ENCODE data around the gene IPO4. TPM values are rescaled to one million over a fixed set of nuclear protein-coding genes. Genes with fewer than 3 reads are reported as not detected.

The IPO4 gene
- total RNA-seq, 1 experiment from 2014 or later: 116 TPM

GRCh38 chr14:24150993-24151392, 37.6 kb downstream of the IPO4 start:
- Histone ChIP-seq H2BK15ac (ENCODE audit: low read depth, low read length) (no peak overlapping the region), H4K20me1 (ENCODE audit: control insufficient read depth, insufficient read depth, insufficient read length) (no peaks in the 10 kb centered on the region), H3T11ph (ENCODE audit: low read length) (no peak overlapping the region), H3K14ac (ENCODE audit: insufficient read depth, low read length) (no peak overlapping the region), H3K56ac (ENCODE audit: insufficient read length, low read depth, low read length) (no peak overlapping the region), H3K4ac (ENCODE audit: low read depth, low read length) (no peak overlapping the region), H2AFZ (ENCODE audit: low read length) (no peak overlapping the region), H2BK12ac (ENCODE audit: insufficient read length, low read depth, low read length) (no peak overlapping the region), H2BK5ac (ENCODE audit: insufficient read length, low read length) (no peak overlapping the region), H2BK120ac (ENCODE audit: low read depth, low read length, poor library complexity, severe bottlenecking) (no peak overlapping the region), H3K18ac (ENCODE audit: insufficient read length, low read depth, low read length) (no peak overlapping the region), H3K27ac (ENCODE audit: insufficient read length, low read depth, low read length) (no peak overlapping the region), H3K27me3 (ENCODE audit: insufficient read depth, low read length) (no peaks in the 10 kb centered on the region), H4K8ac (replicated peaks; ENCODE audit: insufficient read length, low read depth, low read length) (no peak overlapping the region), H3K23me2 (ENCODE audit: insufficient read length, low read depth, low read length, poor library complexity, severe bottlenecking) (peaks cover 15% of the 10 kb centered on the region), H2BK20ac (ENCODE audit: low read depth, low read length, poor library complexity, severe bottlenecking) (no peak overlapping the region), H3K4me1 (ENCODE audit: insufficient read depth, low read length) (no peaks in the 10 kb centered on the region), H3K9ac (ENCODE audit: extremely low read depth, insufficient read length, low read length) (no peak overlapping the region), H3K4me2 (ENCODE audit: insufficient read depth, insufficient read length, low read length) (no peak overlapping the region), H3K79me1 (ENCODE audit: insufficient read depth, low read depth, low read length, poor library complexity, severe bottlenecking) (peaks cover 4% of the 10 kb centered on the region), H3K79me2 (ENCODE audit: insufficient read depth, low read length) (peaks cover 8% of the 10 kb centered on the region; the same call in 1 of the 2 replicates), H4K5ac (ENCODE audit: insufficient read length, low read depth, low read length) (no peak overlapping the region), H3K23ac (ENCODE audit: insufficient read length, low read depth, low read length) (no peak overlapping the region), H3K9me3 (ENCODE audit: control insufficient read depth, low read depth, low read length) (no peaks in the 10 kb centered on the region), H4K91ac (ENCODE audit: insufficient read length, low read depth, low read length) (no peak overlapping the region), H2AK5ac (ENCODE audit: insufficient read length, low read length) (no peak overlapping the region)
- no CpG with 5 or more reads among the region's 9 CpGs for WGBS (ENCODE audit: extremely low coverage, insufficient read length, low lambda C conversion rate)
- DNase-seq: no peak
- no peak for TF ChIP-seq CTCF (conservative IDR thresholded peaks at IDR 0.05)
- H3K4me1 Mint-ChIP-seq: peaks cover 13 to 16% of the 10 kb centered on the region in 2 experiments
- no peaks in the 10 kb centered on the region for H3K27me3 Mint-ChIP-seq (ENCODE audit: low read depth)
- peaks cover 36 to 69% (median 63%) of the 10 kb centered on the region in 3 experiments for H3K36me3 Mint-ChIP-seq (ENCODE audit: insufficient read depth in 1 of 3, low read depth in 3 of 3)
- no peak overlapping the region for H3K27ac Mint-ChIP-seq
- no peak overlapping the region; a peak in 1 of 5 replicates for H3K4me3 Mint-ChIP-seq
- no peaks in the 10 kb centered on the region for H3K9me3 Mint-ChIP-seq
